GM21423 (cell line): ENCODE results near the gene ICA1.
A peak's percentile ranks its signal among the peaks of the same experiment; 100 is the strongest.

Experiments
- ATAC-seq: cut with Tn5 transposase; IDR thresholded peaks from one replicate; pipeline ENCODE4 v1.9.1; 2021; ENCODE audit warnings: mild to moderate bottlenecking, moderate library complexity; ENCODE audit not compliant: unreplicated experiment

The ICA1 gene

GRCh38 chr7:8204339-8205030 is 57.5 kb downstream of the ICA1 start:
- no peak for ATAC-seq

- ATAC-seq, result no peak
Measured at GRCh38 chr7:8201846-8202441, 60.0 kb downstream of the ICA1 start.

GRCh38 chr7:8200717-8201116 is 61.2 kb downstream of the ICA1 start:
- ATAC-seq, result no peak

GRCh38 chr7:8200316-8200715 is 61.7 kb downstream of the ICA1 start:
- ATAC-seq, result no peak

- no peak for ATAC-seq
Measured at GRCh38 chr7:8197994-8198698, 63.8 kb downstream of the ICA1 start.

GRCh38 chr7:8192897-8193296 is 69.1 kb downstream of the ICA1 start:
- no peak for ATAC-seq

- ATAC-seq, result peak; percentile 69
Measured at GRCh38 chr7:8190119-8190895, 71.7 kb downstream of the ICA1 start.

GRCh38 chr7:8189625-8190024 is 72.3 kb downstream of the ICA1 start:
- no peak for ATAC-seq

GRCh38 chr7:8185926-8186683 is 75.9 kb downstream of the ICA1 start:
- ATAC-seq, result no peak

- ATAC-seq, result no peak
Measured at GRCh38 chr7:8184221-8184620, 77.7 kb downstream of the ICA1 start.

- no peak for ATAC-seq
Measured at GRCh38 chr7:8179486-8179885, 82.5 kb downstream of the ICA1 start.

- ATAC-seq, result no peak
Measured at GRCh38 chr7:8178353-8178752, 83.6 kb downstream of the ICA1 start.

GRCh38 chr7:8177109-8177933 is 84.6 kb downstream of the ICA1 start:
- peak; percentile 39 for ATAC-seq

- peak; percentile 78 for ATAC-seq
Measured at GRCh38 chr7:8176370-8177081, 85.4 kb downstream of the ICA1 start.

GRCh38 chr7:8175929-8176369 is 86.0 kb downstream of the ICA1 start:
- ATAC-seq, result no peak

- no peak for ATAC-seq
Measured at GRCh38 chr7:8172372-8173354, 89.3 kb downstream of the ICA1 start.

- ATAC-seq, result no peak
Measured at GRCh38 chr7:8169171-8169570, 92.8 kb downstream of the ICA1 start.

- no peak for ATAC-seq
Measured at GRCh38 chr7:8168336-8168735, 93.6 kb downstream of the ICA1 start.
